Dedifferentiated amniotic fluid mesenchymal stem cell (primary cell): ENCODE data around the gene HMCN1.

ENCODE experiments used
- DNase-seq: peaks from one replicate; pipeline ENCODE4 v3.0.0-alpha.2; 2016; ENCODE audit errors: extremely low spot score

Gene HMCN1

DNA sequence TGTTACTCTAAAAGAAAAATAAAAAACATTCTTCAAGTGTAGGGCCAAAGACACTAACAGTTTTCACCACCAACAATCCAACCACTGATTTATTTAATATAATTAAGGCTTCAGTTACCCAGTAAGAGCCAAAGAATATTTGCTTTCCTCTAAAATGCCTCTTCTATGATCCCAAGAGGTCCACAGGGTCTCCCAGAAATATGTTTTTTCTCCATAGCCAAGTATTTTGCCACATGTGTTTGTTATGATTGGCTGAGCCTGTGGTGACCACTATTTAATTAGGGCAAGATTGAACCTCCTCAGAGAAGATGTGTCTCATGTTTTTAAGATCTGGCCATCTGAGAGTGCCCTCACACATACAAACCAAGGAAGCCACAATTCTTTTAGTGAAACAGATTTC, 505.0 kb downstream of the HMCN1 start:
- DNase-seq: peak; percentile 15

DNA sequence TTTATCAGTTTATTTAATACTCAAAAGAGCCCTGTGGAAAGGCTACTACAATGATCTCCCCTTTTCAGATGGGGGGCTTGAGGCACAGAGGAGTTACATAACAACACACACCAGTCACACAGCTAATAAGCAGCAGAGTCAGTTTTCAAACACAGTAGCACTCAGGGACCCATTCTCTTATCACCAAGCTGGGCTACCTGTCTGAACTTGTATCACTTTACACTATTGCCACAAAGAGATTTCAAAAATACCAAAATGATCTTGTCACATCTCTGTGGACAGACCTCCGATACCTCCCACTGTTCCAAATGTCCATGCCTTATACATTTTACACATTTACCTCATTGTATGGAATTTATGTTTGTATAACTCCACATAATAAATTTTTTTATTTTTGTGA, 506.2 kb downstream of the HMCN1 start:
- DNase-seq: no peak
